ENCODE data around the gene KRTAP10-1. TPM values are rescaled to one million over a fixed set of nuclear protein-coding genes. Genes with fewer than 3 reads are reported as not detected.

Gene KRTAP10-1
- total RNA-seq, 1 donor from 2014 or later, result not detected

DNA sequence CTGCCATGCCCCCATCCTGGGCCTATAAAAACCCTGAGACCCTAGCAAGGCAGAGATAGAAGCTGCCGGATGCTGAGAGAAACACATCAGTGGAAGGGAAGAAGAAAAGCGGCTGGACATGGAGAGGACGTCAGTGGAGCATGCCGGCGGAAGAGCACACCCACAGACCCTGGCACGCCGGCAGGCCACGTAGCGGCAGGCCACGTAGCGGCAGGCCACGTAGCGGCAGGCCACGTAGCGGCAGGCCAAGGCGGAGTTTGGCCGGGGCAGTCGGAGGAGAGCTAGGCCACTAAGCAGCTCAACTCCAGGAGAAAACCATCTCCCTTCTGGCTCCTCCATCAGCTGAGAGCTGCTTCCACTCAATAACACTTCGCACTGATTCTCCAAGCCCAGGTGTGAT is 49.6 kb downstream of the KRTAP10-1 start:
- intact Hi-C loops (cut with micrococcal nuclease), result no loop called here

DNA sequence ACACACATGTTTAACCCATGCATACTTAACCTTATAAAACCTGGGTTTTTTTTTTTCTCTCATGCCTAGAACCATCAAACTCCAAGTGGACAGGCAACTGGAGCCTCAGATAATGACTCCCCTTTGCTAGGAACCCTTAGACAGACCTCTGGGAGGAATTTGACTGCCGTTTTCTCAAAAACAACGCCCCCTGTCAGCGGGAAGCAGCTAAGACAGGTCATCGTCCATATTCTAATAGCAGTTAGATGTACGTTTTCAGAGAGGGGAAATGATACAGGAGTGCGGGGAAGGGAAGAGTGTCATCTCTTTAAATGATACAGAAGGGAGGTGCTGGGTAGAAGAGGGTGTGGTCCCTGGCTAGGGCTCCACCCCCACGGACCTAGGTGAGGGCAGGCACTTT is 50.0 kb downstream of the KRTAP10-1 start:
- Histone ChIP-seq H3K4me3 (no peak overlapping the region), H3K36me3 (no peaks in the 10 kb centered on the region), H3K9me3 (replicated peaks) (peaks cover 19% of the 10 kb centered on the region), H3K4me1 (peaks cover 5% of the 10 kb centered on the region), H3K27ac (replicated peaks) (no peak overlapping the region), H3K27me3 (ENCODE audit: low read depth) (peaks cover 60% of the 10 kb centered on the region)
- DNase-seq, result no peak
- intact Hi-C loops (cut with micrococcal nuclease), result no loop called here
- TF ChIP-seq, protein P1, sequence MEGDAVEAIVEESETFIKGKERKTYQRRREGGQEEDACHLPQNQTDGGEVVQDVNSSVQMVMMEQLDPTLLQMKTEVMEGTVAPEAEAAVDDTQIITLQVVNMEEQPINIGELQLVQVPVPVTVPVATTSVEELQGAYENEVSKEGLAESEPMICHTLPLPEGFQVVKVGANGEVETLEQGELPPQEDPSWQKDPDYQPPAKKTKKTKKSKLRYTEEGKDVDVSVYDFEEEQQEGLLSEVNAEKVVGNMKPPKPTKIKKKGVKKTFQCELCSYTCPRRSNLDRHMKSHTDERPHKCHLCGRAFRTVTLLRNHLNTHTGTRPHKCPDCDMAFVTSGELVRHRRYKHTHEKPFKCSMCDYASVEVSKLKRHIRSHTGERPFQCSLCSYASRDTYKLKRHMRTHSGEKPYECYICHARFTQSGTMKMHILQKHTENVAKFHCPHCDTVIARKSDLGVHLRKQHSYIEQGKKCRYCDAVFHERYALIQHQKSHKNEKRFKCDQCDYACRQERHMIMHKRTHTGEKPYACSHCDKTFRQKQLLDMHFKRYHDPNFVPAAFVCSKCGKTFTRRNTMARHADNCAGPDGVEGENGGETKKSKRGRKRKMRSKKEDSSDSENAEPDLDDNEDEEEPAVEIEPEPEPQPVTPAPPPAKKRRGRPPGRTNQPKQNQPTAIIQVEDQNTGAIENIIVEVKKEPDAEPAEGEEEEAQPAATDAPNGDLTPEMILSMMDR (IDR thresholded peaks at IDR 0.05; ENCODE audit: borderline replicate concordance), result no peak

More for the DNA sequence above, 49.6 kb downstream of the KRTAP10-1 start:
- peaks cover 56% of the 10 kb centered on the region for H3K27me3 ChIP-seq (ENCODE audit: low read depth)
- H3K4me3 ChIP-seq, result no peak overlapping the region
- TF ChIP-seq, protein P1 (IDR thresholded peaks at IDR 0.05; ENCODE audit: borderline replicate concordance), result no peak
- DNase-seq, result no peak
- H3K9me3 ChIP-seq (replicated peaks), result peaks cover 19% of the 10 kb centered on the region
- no peak overlapping the region for H3K27ac ChIP-seq (replicated peaks)
- no peaks in the 10 kb centered on the region for H3K36me3 ChIP-seq
- peaks cover 9% of the 10 kb centered on the region for H3K4me1 ChIP-seq

Other genes starting within 250 kb of the KRTAP10-1 start
- 47.7 TPM for gene PFKL, start 240.1 kb downstream of the KRTAP10-1 start, total RNA-seq
- 12.0 TPM for gene CFAP410, start 200.8 kb downstream of the KRTAP10-1 start, total RNA-seq
- 1.8 TPM for gene TRPM2, start 186.6 kb downstream of the KRTAP10-1 start, total RNA-seq
- 1.8 TPM for gene LRRC3, start 84.7 kb downstream of the KRTAP10-1 start, total RNA-seq
- not detected for gene KRTAP10-2, start 11.3 kb upstream of the KRTAP10-1 start, total RNA-seq
- gene KRTAP10-3, start 18.6 kb upstream of the KRTAP10-1 start, total RNA-seq, result not detected
- not detected for gene KRTAP10-4, start 33.5 kb upstream of the KRTAP10-1 start, total RNA-seq
- not detected for gene KRTAP10-5, start 40.4 kb upstream of the KRTAP10-1 start, total RNA-seq
- not detected for gene KRTAP10-6, start 52.3 kb upstream of the KRTAP10-1 start, total RNA-seq
- not detected for gene KRTAP10-7, start 60.4 kb upstream of the KRTAP10-1 start, total RNA-seq
- not detected for gene KRTAP10-8, start 71.9 kb upstream of the KRTAP10-1 start, total RNA-seq
- gene KRTAP10-9, start 86.9 kb upstream of the KRTAP10-1 start, total RNA-seq, result not detected
- gene KRTAP10-10, start 97.2 kb upstream of the KRTAP10-1 start, total RNA-seq, result not detected
- not detected for gene KRTAP10-11, start 106.2 kb upstream of the KRTAP10-1 start, total RNA-seq
- not detected for gene KRTAP12-4, start 114.5 kb upstream of the KRTAP10-1 start, total RNA-seq
- not detected for gene KRTAP12-3, start 117.7 kb upstream of the KRTAP10-1 start, total RNA-seq
- not detected for gene KRTAP12-2, start 126.7 kb upstream of the KRTAP10-1 start, total RNA-seq
- not detected for gene KRTAP12-1, start 142.0 kb upstream of the KRTAP10-1 start, total RNA-seq
- gene KRTAP10-12, start 157.0 kb upstream of the KRTAP10-1 start, total RNA-seq, result not detected
- 3.3 TPM for gene TSPEAR, start 171.4 kb upstream of the KRTAP10-1 start, total RNA-seq